NCI-H524 treated with DMSO at 0.1 percent for 48 hours (cell line): Measurements from ENCODE around the gene MRPL2.

ENCODE experiments used
- DNase-seq: peaks from one replicate; lab custom pipeline; 2025; lab: John Stamatoyannopoulos, UW

MRPL2 gene

DNA sequence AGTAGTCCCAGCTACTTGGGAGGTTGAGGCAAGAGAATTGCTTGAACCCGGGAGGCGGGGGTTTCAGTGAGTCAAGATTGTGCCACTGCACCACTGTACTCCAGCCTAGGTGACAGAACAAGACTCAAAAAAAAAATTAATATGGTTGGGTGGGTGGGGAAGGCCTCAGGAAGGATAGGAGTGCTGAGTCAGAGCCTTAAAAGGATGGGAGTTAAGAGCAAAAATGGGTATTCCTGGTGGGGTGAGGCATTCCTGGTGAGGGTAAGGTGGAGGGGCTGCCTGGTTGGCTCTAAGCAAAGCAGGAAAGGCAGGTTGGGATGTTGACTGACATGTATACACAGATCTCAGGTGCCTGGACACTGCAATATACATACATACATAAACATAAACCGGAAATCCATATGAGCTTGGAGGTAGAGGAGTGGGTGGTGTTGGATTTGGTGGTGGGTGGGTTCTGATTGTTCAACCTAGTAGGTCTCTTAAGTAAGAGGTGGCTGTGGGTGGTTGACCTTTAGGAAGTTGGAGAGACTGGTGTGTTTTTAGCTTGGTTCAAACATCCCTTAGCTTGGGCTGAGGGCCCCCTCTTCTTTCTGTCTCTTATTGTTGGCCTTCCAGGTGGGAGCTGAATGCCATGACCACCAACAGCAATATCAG lies 39.1 kb downstream of the MRPL2 start:
- DNase-seq, result no peak

GRCh38 chr6:43019152-43019551 lies 40.1 kb downstream of the MRPL2 start:
- no peak for DNase-seq

DNA sequence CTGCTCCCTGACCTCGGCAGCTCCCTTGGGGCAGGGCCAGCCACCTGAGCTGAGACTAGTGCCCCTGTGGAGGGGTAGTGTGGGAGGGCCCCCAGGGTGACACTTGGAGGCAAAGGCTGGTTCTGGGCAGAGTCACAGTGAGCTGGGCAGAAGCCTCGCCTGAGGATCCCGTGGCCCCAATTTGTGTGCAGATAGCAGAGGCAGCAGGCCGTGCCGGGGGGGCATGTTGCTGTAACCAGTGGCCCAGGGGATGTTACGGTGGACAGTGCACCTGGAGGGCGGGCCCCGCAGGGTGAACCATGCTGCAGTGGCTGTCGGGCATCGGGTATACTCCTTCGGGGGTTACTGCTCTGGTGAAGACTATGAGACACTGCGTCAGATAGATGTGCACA lies 42.3 kb downstream of the MRPL2 start:
- DNase-seq, result no peak

DNA sequence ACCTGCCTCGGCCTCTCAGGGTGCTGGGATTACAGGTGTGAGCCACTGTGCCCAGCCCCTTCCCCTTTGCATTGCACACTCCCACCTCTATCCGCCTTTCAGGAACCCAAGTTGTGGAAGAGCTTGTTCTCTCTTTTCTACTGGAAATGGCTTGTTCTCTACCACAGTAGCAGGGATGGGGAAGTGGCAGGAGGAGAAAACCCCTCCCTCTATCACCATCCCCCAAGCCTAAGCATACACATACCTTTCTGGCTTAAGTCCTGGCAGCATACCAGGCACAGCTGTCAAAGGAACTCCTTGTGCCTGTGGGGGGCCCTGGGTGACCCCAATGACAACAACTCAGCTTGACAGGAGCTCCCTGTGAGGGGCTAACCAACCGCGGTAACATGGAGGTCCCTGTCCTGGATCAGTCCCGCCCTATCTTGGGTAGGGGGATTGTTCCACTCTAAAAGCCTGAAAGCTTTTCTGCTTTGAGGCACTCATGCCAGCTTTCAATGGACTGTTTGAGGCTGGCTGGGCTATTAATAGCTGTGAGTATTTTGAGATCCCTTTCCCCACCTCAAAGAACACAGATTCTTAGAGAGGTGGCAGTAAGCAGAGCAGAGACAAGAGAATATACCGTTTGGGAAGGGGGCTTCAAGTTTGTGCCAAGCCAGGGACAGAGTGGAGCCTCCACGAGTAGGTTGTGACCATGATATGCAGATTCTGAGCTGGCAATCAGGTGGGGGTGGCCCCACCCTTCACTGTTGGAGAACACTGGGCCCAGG lies 42.9 kb downstream of the MRPL2 start:
- DNase-seq, result no peak

DNA sequence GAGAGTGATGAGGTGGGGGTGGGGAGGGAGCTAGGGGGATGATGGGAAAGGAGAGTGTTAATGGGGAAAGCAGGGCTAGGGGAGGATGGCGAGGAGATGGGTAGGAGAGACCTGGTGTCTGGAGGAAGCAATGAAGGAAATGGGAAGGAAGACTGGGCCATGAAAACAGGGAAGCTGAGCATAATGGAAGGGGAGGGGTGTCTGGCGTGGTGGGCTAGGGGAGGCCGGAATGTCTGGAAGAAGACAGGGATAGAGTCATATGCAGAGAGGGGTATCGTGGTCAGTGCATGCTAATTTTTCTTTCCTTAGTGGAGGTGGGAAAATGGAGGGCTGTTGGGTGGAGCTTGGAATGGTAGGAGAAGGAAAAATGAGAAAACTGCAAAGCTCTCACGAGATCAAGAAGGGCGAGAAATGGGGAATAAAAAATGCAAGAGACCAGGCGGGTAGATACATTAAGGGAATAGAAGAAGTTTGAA lies 44.8 kb downstream of the MRPL2 start:
- DNase-seq, result no peak

DNA sequence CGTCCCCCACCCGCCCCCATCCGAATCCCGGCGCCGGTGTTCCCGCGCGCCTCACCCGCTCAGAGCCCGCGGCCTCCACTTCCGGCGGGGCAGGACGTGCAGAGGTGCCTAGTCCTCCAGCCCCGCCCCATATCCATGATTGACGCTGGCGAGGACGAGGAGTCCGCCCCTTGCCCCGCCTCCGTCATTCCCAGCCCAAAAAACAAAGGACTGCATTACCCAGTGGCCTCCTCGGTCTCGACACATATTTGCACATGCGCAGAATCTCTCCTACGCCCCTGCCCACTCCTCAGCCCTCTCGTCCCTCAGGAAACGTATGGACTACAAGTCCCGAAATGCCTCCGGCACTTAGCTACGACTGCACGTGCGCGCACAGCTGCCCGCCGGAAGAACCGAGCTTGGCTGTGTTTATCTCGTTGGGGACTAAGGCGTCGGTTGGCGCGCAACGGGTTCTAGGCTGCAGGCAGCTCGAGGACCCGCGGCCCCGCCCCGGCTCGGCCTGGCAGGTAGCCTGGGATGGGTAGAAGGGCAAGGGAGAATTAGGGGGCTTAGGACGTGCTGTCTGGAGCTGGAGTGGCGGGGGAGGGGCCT lies 45.3 kb downstream of the MRPL2 start, which contains the start of the genes KLHDC3 and MEA1:
Gene KLHDC3, plus strand, starts transcription at position 407 of the 591 bp plus-strand sequence. CDS start 2,944 bp downstream, outside the sequence.
Gene MEA1, minus strand, starts transcription at position 104 of the 591 bp plus-strand sequence. CDS start 133 bp downstream, outside the sequence.
- peak; percentile 98 for DNase-seq

DNA sequence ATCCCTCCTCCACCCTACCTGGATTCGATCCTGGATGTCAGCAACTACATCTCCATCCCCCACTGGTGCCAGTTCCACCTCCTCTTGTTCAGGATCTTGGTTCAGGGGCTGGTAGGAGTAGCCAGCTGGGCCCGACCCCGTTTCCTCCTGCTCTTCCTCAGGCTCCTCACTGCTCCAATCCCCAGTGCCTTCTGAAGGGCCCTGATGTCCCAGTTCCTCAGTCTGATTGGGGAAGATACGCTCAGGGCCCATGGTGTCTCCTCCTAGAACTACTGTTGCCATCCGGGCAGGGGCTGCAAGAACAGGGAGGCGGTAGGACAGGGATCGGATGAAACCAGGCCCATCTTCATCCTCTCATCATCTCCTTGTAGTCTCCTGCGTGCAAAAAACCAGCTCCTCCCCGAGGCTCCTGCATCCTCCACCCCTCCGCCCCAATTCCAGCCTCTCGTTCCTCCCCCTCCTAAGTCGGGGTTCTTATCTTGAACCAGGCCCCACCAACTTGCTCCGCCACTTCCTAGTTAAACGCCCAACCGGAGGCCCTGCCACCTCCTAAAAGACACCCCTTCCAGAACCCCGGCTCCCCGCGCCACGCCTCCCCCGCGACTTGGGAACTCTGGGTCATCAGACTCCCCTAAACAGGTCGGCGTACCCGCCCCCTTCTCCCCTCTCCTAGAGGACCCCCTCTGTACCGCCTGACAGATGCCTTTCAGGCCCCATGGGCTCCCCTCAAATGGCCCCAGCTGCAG lies 46.0 kb downstream of the MRPL2 start:
- no peak for DNase-seq

- no peak for DNase-seq
Observed at GRCh38 chr6:43012364-43012763, 46.9 kb downstream of the MRPL2 start.

GRCh38 chr6:43011207-43011606 lies 48.0 kb downstream of the MRPL2 start:
- no peak for DNase-seq

DNA sequence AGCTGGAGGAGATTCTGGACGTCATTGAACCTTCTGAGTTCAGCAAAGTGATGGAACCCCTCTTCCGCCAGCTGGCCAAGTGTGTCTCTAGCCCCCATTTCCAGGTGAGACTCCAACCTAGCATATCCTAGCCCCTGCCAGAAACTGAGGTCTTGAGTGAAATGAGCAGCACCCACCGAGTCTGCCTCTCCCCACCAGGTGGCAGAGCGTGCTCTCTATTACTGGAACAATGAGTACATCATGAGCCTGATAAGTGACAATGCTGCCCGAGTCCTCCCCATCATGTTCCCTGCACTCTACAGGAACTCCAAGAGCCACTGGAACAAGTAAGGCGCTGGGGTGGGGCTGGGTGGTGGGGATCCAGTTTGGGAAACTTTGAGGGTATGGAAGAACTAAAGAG lies 50.1 kb downstream of the MRPL2 start:
- DNase-seq, result no peak

GRCh38 chr6:43007126-43007525 lies 52.1 kb downstream of the MRPL2 start:
- DNase-seq, result no peak

DNA sequence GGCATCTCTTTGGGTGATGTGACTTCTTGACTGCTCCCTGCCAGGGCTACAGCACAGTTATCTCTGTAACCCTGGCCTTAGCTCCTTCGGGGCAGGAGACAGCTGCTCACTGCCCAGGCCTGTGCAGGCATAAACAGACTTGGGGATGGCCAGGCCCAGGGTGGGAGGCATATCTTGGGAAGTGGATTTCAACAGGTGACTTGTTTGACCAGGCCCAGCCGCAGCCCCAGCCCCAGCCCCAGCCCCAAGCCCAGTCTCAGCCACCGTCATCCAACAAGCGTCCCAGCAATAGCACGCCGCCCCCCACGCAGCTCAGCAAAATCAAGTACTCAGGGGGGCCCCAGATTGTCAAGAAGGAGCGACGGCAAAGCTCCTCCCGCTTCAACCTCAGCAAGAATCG lies 53.0 kb downstream of the MRPL2 start:
- no peak for DNase-seq

GRCh38 chr6:43005844-43006243 lies 53.4 kb downstream of the MRPL2 start:
- no peak for DNase-seq
